ENCODE measurements around the gene CIB2.

CIB2 gene

DNA sequence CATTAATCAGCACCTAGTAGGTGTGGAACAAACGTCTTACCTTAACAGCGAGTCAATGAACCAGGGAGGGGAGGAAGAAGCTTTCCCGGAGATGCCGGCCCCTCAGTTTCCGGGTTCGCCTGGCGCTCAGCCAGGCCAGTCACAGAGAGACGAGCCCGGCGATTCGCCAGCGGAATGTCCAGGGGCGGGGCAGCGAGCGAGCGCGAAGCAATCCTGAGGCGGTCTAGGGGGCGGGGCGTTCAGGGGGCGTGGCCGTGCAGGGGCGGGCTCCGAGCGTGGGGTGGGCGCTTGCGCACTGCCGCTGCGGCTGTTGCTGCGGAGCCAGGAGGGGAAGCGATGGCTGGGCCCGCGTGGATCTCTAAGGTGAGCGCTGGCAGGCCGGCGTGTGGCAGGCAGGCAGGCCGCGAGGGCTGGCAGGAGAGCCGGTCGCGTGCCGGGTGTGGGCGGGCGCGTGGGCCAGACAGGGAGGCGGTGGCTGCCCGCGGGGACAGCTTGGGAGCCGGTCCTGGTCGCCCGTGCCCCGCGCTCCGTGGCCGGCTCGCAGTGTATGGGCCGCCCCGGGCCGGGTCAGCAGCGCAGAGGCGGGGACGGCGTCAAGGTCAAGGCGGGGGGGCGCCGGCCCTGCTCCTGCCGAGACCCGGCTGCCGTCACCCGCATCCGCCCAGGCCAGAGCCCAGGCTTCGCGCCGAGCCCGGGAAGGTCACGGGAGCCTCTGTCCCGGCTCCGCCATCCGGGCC, 18.0 kb upstream of the CIB2 start, which contains the start of gene IDH3A:
IDH3A (plus strand) TSS at position 295 of the 737 bp plus-strand sequence; CDS start at position 337, 42 bp downstream.
- DNase-seq (ENCODE audit: low read depth, low spot score) = peak; percentile 99

DNA sequence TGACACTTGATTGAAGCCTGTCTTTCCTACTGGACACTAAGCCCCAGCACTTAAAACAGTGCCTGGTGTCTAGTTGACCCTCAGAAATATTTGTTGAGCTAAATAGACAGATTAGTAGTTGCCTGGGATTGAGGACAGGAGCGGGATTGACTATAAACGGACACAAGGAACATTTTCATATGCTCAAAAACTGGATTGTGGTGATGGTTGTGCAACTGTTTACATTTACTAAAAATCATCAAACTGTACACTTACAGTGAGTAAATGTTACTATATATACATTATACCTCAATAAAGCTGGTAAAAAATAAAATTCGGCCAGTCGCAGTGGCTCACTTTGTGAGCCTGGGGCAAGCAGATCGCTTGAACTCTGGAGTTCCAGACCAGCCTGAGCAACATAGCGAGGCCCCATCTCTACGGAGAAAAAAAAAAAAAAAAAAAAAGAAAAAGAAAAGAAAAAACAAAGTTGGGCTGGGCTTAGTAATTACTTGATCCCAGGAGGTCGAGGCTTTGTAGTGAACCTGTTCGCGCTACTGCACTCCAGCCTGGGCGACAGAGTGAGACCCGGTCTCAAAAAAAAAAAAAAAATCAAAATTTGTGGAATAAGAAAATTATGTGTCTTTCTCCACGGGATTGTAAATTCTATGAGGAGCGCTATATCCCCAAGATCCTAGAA, 17.3 kb upstream of the CIB2 start:
- DNase-seq (ENCODE audit: low read depth, low spot score) = no peak

DNA sequence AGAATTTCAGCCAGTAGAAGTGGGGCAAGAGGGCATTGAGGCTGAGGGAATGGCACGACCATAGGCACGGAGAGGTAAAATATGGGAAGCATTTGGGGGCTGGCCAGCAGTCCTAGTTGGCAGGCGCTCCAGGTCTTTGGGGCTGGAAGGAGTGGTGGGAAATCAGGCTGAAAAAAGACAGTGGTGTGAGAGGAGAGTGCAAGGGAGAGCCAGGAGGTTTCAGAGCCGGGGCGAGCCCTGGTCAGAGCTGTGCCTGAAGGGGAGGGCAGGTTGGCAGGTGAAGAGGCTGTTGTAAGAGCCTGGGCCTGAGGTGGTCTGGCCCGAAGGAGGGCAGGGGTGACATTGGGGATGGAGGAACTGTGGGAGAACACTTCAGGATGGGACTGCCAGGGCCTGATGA, 16.3 kb upstream of the CIB2 start:
- DNase-seq (ENCODE audit: low read depth, low spot score) = no peak

DNA sequence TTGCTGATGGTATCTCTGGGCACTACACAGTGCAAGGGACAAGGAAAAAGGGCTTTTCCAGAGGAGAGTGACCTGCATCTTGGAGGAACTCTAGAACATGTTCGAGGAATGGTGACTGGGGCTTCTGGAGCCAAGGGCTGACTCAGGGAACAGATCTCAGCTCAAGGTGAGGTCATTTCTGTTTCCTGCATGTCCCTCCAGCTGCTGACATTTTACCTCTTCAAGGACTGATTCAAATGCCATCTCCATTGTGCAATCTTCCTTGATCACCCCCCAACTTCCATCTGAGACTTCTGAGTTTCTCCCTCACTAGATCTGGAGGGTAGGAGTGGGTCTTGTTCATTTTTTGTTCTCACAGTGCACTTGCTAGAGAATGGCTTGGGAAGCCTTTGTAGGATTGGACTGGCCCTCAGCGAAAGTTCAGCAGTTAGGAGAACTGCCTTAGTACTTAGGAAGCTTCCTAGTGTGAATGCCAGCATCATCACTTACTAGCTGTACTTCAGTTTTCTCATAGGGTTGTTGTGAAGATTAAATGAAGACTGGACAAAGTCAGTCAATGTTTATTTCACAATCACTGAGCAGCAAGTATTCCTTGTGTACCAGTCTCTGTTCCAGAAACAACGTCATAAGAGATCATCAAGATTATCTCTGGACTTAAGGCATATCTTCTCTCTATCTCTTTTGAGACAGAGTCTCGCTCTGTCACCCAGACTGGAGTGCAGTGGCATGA, 15.3 kb upstream of the CIB2 start:
- DNase-seq (ENCODE audit: low read depth, low spot score) = no peak

DNA sequence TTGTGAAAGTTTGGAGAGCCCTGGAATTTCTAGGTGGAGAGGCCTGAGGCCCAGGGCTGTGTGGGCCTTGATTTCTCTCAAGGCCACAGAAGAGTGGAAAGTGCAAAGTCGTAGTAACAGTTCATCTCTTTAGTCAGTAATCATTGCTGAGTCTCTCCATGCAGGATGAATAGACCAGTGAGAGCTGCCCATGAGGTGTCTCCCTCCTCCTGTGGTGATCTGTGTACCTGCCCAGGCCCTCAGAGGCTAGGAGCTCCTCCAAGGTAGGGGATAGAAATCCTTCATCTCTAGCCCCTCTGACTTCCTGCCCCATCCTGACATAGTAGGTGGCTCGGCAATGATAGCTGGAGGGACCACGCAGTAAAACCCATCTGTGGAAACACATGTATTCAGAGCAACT, 11.1 kb upstream of the CIB2 start:
- DNase-seq (ENCODE audit: low read depth, low spot score) = no peak

DNA sequence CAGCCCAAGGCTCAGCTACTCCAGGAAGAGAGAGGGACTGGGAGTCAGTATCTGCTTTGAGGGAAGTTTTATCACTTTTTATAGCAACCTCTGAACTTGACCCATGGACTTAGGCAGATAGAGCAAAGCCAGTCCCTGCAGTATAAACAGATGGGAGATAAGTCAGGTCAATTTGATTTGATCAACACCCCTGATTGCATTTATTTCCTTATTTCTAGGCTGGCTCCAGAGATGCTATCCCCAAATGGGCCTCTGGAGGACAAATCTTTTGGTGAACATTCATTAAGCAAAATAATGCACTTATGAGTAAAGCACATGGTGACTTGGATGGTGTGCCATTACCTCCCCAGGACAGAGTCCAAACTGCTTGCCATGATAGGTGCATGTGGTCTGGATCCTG, 9.0 kb upstream of the CIB2 start:
- no peak for DNase-seq (ENCODE audit: low read depth, low spot score)

DNA sequence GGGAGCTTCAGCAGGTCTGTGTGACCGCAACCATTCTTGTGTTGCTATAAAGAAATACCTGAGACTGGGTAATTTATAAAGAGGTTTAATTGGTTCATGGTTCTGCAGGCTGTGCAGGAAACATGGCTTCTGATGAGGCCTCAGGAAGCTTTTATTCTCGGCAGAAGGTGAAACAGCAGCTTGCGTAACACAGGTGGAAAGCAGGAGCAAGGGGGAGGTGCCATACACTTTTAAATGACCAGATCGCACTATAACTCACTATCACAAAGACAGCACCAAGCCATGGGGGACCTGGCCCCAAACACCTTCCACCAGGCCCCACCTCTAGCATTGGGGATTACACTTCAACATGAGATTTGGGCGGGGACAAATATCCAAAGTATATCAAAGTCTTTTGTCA, 8.3 kb upstream of the CIB2 start:
- DNase-seq (ENCODE audit: low read depth, low spot score) = no peak

DNA sequence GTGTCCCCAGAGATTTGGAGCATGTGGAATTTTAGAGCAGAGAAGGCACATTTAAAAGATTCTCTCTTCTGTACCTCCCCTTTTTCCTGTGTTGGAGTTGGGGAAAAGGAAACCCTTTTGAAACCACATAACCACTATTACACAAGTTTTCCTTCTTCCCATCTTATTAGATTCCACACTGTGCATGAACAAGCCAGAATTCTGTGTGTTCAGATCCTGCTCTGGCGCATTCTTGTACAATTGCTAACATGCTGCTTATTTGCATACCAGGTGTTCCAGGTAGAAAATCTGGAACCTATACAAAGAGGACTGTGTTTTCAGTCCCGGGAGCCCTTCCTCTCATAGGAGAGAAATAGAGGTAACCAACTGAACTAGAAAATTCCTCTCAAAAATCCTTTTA, 2.6 kb upstream of the CIB2 start:
- no peak for DNase-seq (ENCODE audit: low read depth, low spot score)

DNA sequence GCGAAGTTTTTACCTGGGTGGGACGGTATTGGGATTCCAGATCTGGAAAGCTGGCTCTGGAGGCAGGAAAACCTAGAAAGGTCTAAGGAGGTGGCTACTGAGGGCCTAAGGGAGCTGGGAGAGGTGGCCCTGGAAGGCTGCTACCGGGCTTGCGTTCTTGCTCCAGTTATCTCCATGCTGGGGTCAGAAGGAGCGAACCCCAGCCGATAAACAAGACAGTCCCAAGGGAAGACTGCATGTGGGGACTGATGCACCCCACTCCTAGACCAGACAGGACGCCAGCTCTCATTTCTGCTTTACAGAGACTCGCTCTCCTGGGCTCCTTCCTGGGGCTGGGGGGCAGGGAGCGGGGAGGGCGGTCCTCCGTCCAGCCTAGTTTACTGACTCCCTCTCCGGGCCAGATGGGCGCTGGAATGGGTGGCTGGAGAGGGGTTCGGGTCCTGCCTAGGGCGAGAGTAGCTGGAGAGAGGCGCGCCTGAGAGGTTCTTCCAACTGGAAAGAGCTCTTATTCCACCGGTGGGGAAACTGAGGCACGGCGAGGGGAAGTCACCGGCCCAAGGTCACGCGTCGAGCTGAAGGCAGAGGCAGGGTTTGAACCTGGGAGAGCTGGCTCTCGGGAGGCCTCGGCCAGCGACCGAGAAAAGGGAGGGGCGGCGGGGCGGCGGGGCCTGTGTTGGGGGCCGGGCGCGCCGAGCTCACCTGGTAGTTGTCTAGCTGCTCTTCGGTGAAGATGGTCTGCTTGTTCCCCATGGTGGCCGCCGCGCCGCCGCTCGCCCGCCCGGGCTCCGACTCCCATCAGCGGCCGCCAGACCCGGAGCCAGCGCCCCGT, 565 bp downstream of the CIB2 start:
- DNase-seq (ENCODE audit: low read depth, low spot score) = no peak

DNA sequence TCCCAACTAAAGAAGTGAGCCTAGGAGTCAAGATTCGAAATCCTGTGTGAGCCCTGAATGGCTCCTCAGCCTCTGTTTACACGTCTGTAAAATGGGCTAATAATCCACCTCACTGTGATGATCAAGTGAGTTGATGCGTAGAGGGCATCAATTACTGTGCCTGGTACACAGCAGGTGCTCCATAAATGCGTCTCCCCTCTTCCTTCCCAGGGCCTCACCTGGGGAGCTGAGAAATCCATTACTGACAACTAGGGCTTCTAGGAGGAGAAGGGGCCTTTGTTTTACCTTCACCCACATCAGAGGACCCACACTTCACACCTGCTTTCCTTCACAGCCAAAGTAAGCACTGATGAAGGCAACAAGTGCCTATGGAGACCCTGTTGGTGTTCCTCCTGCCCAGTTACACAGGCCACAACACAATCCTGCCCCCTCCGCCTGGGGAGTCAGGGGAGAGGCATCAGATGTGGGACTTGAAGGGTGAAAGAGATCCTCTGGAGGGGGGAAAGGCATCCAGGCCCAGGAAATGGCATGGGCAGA, 1.4 kb downstream of the CIB2 start:
- no peak for DNase-seq (ENCODE audit: low read depth, low spot score)

DNA sequence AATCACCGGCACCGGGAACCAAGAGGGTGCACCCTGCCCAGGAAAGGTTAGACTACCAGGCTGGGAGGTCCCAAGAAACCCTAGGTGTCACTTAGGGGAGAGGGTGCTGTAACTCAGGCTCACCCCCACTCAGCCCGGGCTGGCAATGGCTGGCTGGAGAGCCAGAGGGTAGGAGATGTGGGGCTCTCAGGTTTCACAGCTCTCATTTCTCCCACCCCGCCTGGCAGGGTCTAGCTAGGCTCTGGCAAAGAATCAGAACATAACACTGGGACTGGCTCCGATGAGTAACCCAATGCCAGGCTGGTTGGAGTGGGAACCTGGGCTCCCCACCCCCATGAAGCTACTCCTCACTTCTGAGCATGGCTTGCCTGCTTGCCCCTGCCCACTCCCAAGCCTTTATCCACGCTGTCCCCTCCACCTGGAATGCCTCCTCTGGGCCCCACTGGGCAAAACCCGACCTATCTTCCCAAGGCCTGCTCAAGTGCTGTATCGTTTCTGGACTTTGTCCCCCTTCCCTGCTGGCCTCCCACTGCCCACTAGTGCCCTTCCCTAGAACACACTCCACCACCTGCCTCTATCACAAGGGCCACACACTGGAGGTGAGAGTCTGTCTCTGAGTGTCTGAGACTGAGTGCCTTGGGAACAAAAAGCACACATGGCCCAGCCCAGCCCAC, 2.0 kb downstream of the CIB2 start:
- DNase-seq (ENCODE audit: low read depth, low spot score) = peak; percentile 62

DNA sequence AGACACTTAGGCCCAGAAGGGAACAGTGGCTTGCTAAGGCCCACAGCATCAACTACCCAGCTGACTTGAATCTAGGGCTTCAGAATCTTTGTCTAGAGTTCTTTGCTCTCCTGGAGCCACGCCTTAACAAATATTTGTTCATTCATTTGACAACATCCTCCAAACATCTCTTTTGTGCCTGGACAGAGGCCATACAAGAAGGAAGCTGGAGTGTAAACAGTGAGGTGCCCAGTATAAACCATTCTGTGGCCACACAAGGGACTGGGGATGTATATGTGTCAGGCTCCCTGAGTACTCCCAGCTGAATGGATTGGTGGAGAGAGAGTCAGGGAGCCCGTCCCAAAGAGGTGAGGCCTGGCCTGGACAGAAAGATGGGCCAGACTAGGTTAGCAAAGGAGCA, 3.4 kb downstream of the CIB2 start:
- no peak for DNase-seq (ENCODE audit: low read depth, low spot score)

DNA sequence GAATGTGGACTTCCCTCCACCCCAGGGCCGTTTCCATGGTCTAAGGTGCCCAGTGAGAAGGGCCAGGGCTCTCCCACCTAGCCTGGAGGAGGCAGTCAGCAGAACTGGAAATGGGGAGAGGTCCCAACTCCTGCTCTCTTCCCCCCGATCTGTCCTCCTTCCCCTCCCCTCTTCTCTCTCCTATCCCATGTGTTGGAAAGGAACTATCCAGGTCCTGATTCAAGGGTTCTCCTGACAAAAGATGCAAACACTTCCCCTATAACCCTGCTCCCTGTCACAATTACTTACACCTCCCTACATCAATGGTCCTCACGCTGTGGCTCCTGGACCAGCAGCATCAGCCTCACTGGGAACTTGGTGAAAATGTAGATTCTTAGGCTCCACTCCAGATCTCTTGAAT, 6.0 kb downstream of the CIB2 start:
- DNase-seq (ENCODE audit: low read depth, low spot score) = no peak

DNA sequence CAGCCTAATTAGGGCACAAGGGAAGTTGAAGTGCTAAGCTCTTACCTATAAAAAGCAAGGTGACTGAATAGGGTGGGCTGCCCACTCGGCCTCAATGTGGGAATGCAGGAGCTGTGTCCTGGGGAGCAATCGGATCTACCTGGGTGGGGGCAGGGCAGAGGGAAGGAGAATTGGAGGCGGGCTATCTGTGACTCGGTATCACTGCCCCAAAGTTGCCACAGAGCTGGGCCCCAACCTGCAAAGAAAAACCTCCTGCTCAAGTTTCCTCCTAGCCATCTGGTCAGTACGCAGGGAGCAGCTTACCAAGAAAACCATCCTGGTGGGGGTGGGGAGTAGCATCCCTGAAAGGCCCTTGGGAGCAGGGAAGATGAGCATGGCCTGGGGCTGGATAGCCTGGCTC, 10.7 kb downstream of the CIB2 start:
- no peak for DNase-seq (ENCODE audit: low read depth, low spot score)

DNA sequence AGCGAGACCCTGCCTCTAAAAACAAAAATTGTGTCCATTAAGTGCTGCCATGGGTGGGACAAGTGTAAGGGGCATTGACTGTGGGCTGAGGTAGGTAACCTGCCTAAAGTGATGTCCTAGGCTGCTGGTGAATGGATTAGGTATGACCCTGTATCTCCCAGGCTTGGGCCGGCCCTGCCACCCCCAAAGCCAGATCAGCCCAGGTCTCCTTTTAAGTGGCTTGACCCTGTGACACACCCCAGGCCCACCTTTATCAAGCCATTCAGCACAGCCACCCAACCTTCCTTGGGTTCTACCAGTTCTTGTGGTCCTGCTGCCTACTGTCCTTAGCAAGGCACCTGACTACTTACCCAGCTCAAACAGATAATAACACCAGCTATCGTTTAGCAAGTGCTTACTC, 18.7 kb downstream of the CIB2 start:
- DNase-seq (ENCODE audit: low read depth, low spot score) = no peak

DNA sequence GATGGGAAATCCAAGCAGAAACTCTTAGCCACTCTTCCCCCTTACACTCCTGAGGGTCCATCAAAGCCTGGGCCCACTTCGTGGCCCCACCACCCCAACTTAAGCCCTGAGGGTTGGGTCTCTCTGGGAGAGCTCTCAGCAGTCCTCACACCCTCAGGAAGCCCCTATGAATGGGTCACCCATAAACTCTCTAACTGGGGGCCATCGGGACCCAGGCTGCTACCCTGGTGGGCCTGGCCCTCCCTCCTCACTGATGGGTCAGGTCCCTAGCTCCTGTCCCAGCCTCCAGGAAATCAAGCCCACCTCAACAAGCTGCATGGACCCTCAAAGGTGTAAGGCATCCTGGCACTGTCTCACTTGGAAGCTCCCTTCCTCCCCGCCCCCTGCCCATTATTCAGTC, 19.5 kb downstream of the CIB2 start:
- DNase-seq (ENCODE audit: low read depth, low spot score) = no peak

DNA sequence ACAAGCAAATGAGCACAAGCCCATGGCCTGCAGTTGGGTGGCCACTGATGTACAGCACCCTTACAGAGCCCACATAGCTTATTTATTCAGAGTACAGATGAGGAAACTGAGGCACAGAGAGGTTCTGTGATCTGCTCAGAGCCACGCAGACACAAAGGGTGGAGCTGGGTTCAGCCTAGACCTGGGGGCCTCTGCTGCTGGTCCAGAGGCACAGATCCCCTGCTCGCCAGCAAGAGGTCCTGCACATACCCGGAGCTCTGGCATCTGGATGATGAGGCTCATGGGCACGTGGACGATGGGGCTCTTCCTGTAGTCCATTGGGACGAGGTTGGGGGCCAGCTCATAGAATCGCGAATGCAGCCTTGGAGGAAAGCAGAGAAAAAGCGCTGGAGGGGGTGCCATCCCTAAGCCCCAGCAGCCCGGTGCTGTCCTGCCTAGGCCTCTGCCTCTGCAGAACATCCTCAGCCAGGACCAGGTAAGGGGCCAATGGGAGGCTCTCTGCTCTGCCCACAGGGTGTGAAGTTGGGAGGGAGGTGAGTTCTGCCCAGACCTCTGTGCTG, 20.2 kb downstream of the CIB2 start:
- no peak for DNase-seq (ENCODE audit: low read depth, low spot score)

DNA sequence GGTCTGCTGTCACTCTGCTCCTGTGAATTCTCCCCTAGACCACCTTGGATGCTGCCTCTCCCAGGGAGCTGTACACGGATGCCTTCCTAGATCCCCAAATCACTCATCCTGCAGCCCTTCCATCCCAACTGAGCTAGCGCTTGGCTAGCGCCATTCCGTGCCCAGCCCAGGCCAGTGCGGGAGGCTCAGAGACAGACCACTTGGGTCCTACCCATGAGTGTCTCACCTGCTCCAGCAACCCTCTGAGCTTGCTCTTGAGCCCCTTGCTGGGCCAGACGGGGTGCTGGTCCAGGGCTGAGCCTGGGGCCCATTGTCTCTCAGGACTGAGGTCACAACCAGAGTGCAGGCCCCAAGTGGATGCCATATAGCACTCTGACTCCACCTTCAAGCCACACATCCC, 21.1 kb downstream of the CIB2 start:
- DNase-seq (ENCODE audit: low read depth, low spot score) = no peak

DNA sequence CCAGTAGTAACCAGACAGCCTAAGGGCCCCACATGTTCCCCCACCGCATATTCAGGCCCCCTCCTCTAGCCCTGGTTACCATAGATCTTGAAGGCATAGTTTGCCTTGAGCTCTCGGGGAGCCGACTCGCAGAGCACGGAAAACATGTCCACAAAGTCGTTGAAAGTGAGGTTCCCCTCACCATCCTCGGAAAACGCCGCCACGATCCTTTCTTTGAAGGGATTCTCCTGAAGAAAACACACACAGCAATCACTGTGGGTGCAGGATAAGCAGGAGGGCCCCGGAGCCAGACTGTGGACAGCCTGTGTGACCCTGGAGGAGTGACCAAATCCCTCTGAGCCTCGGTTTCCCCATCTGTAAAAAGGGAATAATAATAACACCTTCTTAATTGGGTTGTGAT, 22.1 kb downstream of the CIB2 start:
- DNase-seq (ENCODE audit: low read depth, low spot score) = no peak

DNA sequence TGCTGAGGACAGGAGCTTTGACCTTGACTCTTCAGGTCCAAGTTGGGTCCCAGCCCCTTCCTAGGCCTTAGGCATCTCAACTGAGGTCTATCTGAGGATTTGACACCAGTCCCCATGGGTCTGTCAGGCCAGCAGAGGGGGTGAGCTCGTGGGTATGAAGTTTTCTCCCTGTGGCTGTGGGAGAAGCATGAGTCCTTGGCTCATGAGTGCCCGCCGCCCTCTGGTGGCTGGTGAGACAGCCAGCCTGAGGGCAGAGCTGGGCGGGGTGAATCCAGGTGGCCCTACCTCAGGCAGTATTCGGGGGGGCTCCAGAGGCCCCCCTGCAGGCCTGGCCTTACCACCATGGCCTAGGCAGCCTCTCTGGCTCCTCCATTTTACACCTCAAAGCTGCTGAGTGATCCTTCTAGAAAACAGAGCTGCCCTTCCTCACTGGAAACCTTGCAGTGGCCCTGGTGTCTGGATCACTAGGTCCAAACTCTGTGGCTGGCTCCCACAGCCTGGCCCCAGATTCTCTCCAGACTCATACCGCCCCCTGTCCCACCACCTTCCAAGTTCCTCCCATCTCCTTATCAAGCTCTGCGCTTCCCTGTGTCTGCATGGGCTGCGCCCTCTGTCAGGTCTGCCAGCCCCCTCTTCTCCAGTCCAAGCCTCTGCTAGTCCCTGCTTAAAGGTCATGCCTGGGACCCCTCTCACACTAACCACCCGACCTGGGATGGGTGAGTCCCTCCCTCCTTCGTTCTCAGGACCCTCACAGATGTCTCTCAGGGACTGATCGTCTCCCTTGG, 22.8 kb downstream of the CIB2 start:
- peak; percentile 93 for DNase-seq (ENCODE audit: low read depth, low spot score)
